ENCODE measurements around the gene GIPC3. TPM values are rescaled to one million over a fixed set of nuclear protein-coding genes. Genes with fewer than 3 reads are reported as not detected.
"Not testable (repeated sequence)": the region's sequence is repeated elsewhere in the genome, so short reads cannot be mapped to it uniquely, and the experiment has no call there.

Gene GIPC3
- total RNA-seq, 1 donor from 2014 or later = 0.75 TPM

- ATAC-seq = no peak
- DNase-seq (ENCODE audit: low spot score) = no peak
These were observed 9.2 kb upstream of the GIPC3 start for GRCh38 chr19:3575949-3576673.

GRCh38 chr19:3576696-3577443, 8.4 kb upstream of the GIPC3 start:
- ATAC-seq (no peak), DNase-seq (ENCODE audit: low spot score) (no peak)

GRCh38 chr19:3577723-3578344, 7.4 kb upstream of the GIPC3 start:
- no peak for ATAC-seq
- DNase-seq (ENCODE audit: low spot score) = no peak

GRCh38 chr19:3578390-3578789, 6.9 kb upstream of the GIPC3 start:
- DNase-seq (ENCODE audit: low spot score) = no peak

GRCh38 chr19:3580156-3580934, 4.9 kb upstream of the GIPC3 start:
- peak; percentile 33 for ATAC-seq
- no peak for DNase-seq (ENCODE audit: low spot score)

More at GRCh38 chr19:3578390-3578789, 6.9 kb upstream of the GIPC3 start:
- ATAC-seq = no peak

GRCh38 chr19:3581792-3582191, 3.5 kb upstream of the GIPC3 start:
- not testable (repeated sequence) for DNase-seq (ENCODE audit: low spot score); ATAC-seq

GRCh38 chr19:3584036-3584802, 1.1 kb upstream of the GIPC3 start:
- DNase-seq (ENCODE audit: low spot score); ATAC-seq: not testable (repeated sequence)

GRCh38 chr19:3586127-3586626, 899 bp downstream of the GIPC3 start:
- no peak for DNase-seq (ENCODE audit: low spot score)
- ATAC-seq = peak; percentile 13

GRCh38 chr19:3586707-3587346, 1.5 kb downstream of the GIPC3 start:
- DNase-seq (ENCODE audit: low spot score) (no peak), ATAC-seq (peak; percentile 20)

GRCh38 chr19:3589439-3589838, 4.2 kb downstream of the GIPC3 start:
- DNase-seq (ENCODE audit: low spot score) = no peak
- no peak for ATAC-seq

GRCh38 chr19:3589949-3590348, 4.7 kb downstream of the GIPC3 start:
- ATAC-seq = no peak
- DNase-seq (ENCODE audit: low spot score) = no peak

- DNase-seq (ENCODE audit: low spot score) = no peak
- ATAC-seq = no peak
These were observed 5.8 kb downstream of the GIPC3 start for GRCh38 chr19:3590991-3591659.

GRCh38 chr19:3591876-3592613, 6.8 kb downstream of the GIPC3 start:
- DNase-seq (ENCODE audit: low spot score) (peak; percentile 61), ATAC-seq (peak; percentile 88)

GRCh38 chr19:3593156-3593555, 7.9 kb downstream of the GIPC3 start:
- ATAC-seq = no peak
- no peak for DNase-seq (ENCODE audit: low spot score)

GRCh38 chr19:3595521-3596061, 10.3 kb downstream of the GIPC3 start:
- no peak for ATAC-seq
- no peak for DNase-seq (ENCODE audit: low spot score)

GRCh38 chr19:3599776-3600187, 14.5 kb downstream of the GIPC3 start:
- DNase-seq (ENCODE audit: low spot score) = no peak
- ATAC-seq = no peak

- DNase-seq (ENCODE audit: low spot score) (no peak), ATAC-seq (no peak)
These were observed 15.7 kb downstream of the GIPC3 start for GRCh38 chr19:3601021-3601420.

Measured in left lobe of liver (tissue), 2 donors.